Fibroblast of skin of right biceps (primary cell): ENCODE measurements around the gene CHD9NB.
"Not testable (repeated sequence)": the region's sequence is repeated elsewhere in the genome, so short reads cannot be mapped to it uniquely, and the experiment has no call there.

Experiments used
- DNase-seq: peaks from one replicate; pipeline ENCODE4 v3.0.0-alpha.2; 2013

The CHD9NB gene

DNA sequence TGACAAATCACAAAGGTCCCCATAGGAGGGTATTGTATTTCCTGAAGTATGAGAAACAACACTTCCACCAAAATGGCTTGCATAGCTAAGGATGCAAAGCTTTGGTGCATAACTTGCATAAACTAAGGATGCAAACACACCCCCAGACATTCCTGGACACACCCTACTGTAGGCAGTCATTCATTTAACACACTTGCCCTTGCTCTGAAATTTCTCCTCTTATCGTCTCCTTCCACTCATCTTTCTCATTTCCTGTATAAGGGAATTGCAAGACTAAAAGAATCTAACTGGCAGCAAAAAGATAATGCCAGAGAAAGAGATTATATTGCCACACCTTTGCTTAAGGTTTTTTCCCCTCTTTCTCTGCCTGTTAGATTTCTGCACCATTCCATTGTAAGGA is 30.4 kb upstream of the CHD9NB start:
- DNase-seq, result no peak

DNA sequence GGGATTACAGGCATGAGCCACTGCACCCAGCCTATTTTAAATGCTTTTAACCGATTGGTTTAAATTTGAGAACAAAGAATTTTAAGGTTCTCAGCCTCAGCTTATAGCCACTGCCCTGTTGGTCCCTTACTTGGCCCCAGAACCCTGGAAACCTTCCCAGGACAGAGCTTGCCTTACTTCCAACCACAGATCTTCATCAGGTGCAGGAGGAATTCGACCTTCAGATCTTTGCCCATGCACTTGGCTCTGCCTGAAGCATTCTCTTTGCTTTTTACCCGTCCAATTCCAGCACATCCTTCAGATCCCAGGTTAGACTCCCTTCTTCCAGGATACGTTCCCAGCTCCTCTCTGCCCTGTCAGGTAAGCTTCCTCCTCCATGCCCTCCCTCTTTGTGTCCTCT is 29.8 kb upstream of the CHD9NB start:
- DNase-seq, result no peak

DNA sequence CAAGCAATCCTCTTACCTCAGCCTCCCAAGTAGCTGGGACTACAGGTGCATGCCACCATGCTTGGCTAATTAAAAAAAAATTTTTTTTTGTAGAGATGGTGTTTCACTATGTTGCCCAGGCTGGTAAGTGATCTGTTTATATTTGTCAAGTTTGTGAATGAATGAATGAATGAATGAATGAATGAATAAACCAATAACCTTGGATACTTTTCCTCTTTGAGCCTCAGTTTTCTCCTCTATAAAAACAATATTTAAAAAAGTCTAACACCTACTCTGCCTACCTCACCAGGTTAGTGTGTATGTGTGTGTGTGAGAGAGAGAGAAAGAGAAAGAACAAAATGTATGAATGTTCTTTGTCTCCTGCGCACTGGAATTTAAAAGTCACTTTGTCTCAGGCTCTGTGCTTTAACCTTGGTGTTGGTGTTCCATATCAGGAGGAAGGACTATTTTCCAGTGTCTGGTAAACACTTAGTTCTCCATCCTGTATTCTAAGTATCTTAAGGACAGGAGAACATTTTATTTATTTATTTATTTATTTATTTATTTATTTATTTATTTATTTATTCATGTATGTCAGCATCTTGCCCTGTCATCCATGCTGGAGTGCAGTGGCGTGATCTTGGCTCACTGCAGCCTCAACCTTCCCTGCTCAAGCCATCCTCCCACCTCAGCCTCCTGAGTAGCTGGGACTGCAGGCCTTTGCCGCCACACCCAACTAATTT is 29.1 kb upstream of the CHD9NB start:
- DNase-seq, result no peak

DNA sequence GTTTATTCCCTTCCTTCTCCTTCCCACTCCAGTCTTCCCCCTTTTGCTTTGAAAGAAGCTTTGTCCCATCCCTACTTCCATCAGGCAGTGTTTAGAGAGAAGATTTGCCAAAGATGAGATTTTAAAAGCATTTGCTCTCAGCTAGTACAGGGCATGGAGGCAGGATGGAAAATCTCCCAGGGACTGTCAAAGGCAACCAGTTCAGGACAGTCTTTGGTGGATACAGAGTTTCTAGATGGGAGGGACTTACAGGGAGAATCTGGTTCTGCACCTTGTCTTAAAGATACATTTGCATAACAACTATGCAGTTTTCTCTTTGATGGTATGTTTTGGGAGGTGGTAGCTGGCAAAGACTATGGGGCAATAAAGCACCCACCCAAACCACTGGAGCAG is 28.3 kb upstream of the CHD9NB start:
- DNase-seq, result no peak

DNA sequence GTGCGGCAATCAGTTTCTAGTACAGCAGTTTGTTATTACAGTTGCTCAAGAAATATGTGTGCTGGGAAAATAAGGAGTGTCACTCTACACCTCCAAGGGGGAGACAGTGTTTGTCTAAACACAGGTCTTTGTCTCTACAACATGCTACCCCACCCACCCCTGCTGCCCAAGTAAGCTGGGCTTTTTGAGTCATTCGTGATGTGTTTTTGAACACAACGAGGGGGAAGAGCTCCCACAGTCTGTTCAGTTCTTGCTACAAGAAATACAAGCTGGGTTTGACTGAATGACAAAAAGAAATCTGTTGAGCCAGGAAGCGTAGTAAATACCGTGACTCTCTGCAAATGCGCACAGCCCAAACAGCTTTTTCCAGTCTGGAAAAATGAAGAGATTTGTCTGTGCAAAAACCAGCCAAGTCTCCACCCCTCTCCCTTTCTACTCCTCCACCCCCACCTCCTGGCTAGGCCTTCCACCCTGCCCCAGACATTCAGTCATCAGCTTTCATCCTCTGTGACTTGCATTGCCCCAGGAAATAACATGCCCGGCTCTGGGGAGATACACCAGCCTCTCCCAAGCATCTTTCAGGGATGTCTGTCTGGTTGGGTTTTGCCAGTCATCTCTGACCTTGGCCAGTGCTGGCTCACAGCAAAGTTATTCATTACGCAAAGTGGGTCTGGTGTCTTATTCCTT is 27.8 kb upstream of the CHD9NB start:
- DNase-seq, result peak; percentile 83

DNA sequence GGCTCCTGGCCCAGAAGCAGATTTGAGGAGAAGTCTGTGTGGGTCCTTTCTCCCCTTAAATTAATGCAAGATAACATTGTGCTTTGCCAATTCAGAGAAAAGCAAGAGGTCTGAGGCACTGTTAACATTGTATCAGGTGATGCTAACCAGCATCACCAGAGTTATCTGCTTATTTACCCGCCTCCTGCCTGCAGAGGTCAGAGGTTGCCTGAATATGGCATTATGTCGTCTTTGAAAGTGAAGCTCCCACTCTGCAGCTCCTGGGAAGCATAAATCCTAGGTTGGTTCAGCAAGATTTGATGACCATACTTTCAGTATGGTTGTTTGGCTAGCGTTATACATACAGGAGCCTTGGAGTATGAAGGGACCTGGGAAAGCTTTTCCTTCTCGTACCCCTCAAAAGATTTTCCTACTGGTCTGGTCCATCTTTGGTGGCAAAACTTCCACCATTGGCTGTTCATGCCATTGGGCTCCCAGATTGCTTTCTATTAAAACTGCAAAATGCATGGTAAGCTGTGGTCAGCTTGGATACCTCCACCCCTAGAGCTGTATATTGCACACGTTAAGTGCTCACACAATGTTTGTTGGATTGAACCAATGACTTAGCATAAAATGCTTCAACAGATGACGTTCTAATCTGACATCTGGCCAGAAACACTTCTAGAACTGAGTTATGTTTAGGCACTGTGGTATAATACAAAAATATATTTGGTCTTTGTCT is 26.2 kb upstream of the CHD9NB start:
- DNase-seq, result no peak

DNA sequence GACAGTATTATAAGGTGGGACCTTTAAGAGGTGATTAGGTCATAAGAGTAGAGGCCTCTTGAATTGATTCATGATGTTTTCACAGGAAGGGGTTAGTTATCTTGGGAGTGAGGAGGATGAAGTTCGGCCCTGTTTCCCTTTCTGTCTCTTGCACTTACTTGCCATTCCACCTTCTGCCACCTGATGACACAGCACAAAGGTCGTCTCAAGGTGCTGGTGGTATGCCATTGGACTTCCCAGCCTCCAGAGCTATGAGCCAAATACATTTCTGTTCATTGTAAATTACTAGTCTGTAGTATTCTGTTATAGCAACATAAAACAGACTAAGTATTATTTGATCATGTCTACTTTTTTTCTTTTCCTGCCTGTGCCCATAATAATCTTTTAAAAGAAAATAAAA is 25.6 kb upstream of the CHD9NB start:
- no peak for DNase-seq

DNA sequence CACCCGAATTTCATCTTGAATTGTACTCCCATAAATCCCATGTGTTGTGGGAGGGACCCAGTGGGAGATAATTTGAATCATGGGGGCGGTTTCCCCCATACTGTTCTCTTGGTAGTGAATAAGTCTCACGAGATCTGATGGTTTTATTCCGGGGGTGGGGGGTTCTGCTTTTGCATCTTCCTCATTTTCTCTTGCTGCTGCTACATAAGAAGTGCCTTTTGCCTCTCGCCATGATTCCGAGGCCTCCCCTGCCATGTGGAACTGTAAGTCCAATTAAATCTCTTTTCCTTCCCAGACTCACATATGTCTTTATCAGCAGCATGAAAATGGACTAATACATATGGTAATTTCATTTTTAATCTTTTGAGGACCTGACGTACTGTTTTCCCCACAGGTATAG is 22.8 kb upstream of the CHD9NB start:
- DNase-seq, result not testable (repeated sequence)

DNA sequence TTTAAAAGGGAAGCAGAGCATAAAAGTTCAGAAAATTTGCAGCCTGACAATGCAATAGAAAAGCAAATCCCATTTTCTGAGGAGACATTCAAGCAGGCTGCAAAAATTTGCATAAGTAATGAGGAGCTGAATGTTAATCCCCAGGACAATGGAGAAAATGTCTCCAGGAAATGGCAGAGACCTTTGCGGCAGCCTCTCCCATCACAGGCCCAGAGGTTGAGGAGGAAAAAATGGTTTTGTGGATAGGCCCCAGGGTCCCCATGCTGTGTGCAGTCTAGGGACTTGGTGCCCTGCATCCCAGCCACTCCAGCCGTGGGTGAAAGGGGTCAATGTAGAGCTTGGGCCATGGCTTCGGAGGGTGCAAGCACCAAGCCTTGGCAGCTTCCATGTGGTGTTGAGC is 21.6 kb upstream of the CHD9NB start:
- not testable (repeated sequence) for DNase-seq

DNA sequence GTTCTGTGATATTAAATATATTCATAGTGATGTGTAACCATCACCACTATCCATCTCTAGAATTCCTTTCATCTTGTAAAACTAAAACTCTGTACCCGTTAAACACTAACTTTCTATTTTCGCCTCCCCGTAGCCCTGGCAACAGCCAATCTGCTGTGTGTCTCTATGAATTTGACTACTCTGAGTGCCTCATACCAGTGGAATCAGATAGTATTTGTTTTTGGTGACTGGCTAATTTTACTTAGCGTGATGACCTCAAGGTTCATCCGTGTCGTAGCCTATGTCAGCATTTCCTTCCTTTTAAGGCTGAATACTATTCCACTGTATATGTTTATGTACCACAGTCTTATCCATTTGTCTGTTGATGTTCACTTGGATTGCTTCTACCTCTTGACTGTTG is 20.3 kb upstream of the CHD9NB start:
- no peak for DNase-seq

DNA sequence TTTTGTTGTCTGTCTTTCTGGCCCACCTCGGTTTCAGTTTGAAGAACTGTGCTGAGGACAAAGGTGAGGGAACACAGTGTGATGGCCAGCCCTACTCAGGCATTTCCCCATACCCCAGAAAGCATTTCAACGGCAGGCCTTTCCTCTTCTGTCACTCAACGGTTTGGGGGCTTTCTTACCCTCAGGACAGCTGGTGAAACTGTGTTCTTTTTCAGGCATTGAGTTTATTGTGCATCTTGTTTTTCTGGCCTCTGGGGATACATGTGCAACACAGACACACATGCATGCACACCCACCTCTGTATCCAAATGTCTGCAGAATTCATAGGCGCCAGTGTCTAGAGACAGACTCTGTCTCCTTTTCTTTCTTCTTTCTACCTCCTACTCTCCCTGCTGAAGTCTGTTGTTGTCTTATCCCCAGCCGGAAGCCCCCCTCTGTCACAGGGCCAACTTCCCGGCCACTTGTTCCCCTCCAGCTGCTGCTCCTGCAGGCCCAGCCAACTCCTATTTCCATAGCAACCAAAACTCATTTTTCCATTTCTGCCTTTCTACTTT is 19.1 kb upstream of the CHD9NB start:
- no peak for DNase-seq

DNA sequence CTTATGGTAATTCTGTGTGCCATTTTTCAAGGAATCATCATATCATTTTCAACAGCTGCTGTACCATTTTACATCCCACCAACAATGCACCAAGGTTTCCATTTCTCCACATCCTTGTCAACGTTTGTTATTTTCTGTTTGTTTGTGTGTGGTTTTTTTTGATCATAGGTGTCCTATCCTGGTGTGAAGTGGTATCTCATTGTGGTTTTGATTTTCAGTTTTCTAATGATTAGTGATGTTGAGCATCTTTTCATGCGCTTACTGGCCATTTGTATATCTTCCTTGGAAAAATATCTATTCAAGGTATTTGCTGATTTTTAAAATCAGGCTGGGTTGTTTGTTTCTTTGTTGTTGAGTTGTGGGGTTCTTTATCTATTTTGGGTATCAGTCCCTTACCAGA is 17.1 kb upstream of the CHD9NB start:
- DNase-seq, result no peak

DNA sequence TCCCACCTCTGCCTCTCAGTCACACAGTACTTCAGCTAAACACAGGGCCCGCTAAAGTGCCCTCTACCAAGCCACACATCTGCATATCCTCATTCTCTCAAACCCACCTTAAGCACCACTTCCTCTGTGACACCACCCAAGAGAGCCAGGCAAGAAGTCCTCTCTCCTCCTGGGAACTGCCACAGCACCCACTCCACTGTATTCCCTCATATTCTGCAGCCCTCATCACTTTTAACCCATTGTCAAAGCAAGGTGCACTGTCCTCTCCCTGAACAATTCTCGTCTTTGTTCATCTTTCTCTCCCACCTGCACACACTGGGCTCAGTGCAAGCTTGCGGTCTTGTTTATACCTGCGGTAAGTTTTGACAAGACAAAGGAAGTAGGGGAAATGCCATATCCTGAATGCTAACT is 15.7 kb upstream of the CHD9NB start:
- no peak for DNase-seq

DNA sequence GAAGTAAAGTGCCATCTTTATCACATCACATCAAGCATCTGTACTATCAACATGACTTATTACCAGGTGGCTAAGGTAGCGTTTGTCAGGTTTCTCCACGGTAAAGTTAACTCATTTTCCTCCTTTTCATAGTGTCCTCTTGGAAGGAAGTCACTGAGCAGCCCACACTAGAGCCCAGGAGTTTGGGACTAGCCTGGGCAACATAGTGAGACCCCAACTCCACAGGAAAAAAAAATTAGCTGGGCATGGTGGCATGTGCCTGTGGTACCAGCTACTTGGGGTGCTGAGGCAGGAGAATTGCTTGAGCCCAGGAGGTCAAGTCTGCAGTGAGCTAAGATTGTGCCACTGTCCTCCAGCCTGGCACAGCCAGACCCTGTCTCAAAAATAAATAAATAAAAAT is 15.0 kb upstream of the CHD9NB start:
- DNase-seq, result no peak

DNA sequence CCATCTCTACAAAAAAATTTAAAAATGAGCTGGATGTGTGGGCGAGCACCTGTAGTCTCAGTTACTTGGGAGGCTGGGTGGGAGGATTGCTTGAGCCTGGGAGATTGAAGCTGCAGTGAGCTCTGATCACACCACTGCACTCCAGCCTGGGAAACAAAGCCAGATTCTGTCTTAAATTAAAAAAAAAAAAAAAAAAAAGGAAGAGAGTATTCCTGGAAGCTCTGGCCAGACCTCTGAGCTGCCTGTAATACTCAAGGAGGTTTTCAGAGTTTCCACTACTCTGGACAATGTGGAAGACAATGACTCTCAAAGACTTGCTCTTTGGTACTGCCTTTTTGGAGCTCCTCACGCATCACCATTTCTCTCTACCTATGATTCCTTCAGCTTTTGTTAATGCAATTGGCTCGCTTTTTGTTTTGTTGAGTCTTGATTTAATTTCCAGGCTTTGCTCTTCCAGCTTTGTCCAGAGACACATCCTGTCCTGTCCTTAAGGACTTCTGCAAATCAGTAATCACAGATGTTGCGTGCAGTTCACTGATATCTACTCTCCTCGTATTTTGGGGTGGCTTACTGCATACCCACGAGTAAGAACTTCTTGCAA is 12.9 kb upstream of the CHD9NB start:
- no peak for DNase-seq

DNA sequence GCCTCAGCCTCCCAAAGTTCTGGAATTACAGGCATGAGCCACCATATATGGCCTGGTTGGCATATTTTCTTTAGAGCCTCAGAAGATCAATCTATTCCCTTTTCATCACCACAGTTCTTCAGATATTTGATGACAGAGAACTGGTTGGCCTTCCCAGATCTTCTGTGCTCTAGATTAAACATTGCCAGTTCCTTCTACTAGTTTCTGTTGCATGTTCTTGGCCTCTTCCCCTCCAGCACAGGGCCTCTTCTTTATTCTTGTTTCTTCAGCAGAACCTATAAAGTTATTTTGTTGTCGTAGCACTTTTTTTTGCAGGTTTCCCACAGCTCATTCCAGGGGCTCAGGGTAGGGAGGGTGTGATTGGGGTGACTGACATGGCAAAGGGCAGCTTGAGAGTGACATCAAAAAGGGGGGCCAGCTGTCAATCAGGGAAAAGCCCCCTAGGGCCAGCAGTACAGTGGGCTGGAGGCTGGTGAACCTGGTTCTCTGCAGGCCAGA is 11.4 kb upstream of the CHD9NB start:
- DNase-seq, result no peak

DNA sequence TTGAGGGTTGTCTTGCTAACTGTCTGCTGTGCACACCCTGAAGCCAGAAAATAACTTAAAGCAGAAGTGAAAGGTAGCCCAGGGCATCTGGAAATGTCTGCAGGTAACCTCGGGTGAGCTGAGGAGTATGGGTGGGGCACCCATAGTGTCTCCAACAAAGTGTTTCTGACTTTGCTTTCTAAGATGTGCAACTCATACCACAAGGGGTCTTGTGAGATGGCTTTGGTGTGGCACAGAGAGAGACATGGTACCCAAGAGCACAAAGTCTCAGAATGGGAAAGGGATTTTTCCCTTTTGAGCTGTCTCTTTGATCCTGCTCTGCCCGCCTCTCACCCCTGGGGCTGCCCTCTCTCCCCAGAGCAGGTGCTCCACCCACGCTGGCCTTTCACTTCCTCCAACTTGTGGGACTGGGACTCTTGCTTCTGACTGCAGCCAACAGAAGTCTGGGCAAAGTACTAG is 9.0 kb upstream of the CHD9NB start:
- DNase-seq, result no peak

DNA sequence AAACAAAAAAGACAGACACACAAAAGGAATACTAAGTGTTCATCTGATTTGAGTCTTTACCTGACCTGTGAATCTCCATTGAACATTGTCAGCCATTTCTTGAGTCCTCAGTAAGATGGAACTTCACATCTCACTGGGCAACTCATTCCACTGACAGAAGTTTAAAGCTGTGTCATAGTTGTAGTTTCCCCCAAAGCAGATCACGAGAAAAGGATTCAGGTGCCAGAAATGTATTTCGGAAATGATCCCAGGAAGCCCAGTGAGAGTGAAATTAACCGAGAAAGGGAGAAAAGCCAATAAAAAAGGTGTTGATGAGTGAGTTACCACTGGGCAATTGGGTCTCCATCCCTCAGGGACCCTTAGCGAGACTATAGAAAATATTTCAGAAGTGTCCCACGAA is 8.6 kb upstream of the CHD9NB start:
- no peak for DNase-seq

DNA sequence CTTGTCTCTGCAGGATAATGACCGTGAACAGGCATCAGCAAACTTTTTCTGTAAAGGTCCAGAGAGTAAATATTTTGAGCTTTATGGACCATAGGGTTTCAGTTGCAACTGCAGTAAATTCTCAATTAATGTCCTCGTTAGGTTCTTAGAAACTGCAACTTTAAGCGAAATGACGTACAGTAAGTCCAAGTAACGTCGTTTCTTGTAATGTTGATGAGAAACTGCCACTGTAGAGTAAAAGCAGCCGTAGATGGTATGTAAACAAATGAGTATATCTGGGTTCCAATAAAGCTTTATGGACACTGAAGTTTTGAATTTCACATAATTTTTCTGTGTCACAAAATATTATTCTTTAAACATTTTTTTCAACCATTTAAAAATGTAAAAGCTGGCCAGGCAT is 7.0 kb upstream of the CHD9NB start:
- DNase-seq, result no peak

DNA sequence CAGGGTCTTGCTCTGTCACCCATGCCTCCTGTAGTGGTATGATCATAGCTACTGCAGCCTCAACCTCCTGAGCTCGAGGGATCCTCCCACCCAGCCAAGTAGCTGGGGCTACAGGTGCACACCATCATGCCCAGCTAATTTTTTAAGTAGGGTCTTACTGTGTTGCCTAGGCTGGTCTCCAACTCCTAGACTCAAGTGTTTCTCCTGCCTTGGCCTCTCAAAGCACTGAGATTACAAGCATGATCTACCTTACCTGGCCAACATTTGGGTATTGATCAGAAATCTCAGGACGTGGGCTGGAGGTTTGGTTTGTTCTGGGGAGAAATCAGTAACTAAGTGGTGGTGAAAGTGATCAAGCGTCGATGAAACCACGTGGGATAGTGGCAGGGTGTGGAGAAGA is 6.2 kb upstream of the CHD9NB start:
- no peak for DNase-seq

DNA sequence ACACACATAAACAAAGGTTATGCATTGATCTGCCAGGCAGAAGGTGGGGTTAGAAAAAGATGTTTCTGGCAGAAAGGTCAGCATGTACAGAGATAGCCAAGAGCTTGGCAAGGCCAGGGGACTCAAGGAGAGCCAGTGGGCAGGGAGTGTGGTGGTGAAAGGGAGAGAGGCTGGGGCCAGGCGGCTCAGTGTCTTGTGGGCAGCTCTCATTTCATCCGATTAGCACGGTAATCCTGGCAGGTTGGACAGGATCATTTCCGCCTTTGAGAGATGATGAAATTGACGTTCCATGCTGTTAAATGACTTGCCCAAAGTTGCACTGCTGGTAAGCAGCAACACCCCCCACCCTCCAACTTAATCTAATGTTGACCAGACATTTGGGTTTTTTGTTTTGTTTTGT is 5.7 kb upstream of the CHD9NB start:
- no peak for DNase-seq

DNA sequence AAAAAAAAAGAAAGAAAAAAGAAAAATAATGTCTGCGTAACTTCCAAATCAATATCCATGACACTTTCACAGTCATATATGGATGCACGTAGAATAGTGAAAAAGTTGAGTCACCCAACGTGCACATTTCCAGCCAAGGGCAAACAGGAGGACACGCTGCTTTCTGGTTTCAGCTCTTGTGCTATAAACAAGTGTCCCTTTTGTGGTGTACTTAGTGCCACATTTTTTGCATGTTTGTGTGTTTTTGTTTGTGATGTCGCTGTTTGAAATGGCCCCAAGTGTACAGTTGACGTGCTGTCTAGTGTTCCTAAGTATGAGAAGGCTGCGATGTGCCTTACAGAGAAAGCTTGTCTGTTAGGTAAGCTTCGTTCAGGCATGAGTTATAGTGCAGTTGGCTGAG is 5.0 kb upstream of the CHD9NB start:
- no peak for DNase-seq

DNA sequence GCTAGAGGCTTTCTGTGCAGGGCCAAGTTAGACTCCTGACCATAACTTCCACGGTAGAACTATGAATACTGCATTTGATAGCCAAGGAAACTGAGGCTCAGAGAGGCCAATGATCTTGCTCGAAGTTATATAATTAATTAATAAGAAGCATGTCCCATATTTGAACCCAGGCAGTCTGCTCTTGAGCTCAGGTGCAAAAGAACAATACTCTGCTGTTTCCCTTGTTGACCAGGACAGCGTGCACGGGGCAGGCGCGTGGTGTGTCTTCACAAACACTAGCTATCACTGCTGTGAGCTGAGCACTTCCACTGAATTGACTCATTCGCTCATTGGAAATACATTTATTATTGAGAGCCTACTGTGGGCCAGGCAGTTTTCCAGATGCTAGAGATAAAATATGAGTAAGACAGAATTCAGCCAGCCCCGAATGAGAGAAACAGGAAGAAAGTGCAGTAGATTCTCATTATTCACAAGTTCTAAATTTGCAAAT is 3.7 kb upstream of the CHD9NB start:
- peak; percentile 67 for DNase-seq
